SK-N-SH (cell line): ENCODE measurements around the gene BID. TPM values are rescaled to one million over a fixed set of nuclear protein-coding genes. Genes with fewer than 3 reads are reported as not detected.
A peak's percentile ranks its signal among the peaks of the same experiment; 100 is the strongest.

ENCODE experiments used
- CTCF ChIA-PET: fragments of 300-600, 350-600 bp; formaldehyde crosslinking; extraction: SDS; loops from one replicate; lab custom pipeline; 2021; lab: Yijun Ruan, JAX
- POLR2A ChIA-PET: fragments of 350-600 bp; sonication (Branson Sonifier 250); formaldehyde crosslinking; extraction: SDS; loops from one replicate; lab custom pipeline; 2020; ENCODE audit warnings: antibody characterized with exemption, inconsistent platforms; lab: Yijun Ruan, JAX
- DNase-seq: peaks from one replicate; pipeline ENCODE4 v3.0.0; 2012
- H2AFZ ChIP-seq: fragments of 200-600 bp; sonication (generic); 2 replicates; pipeline ENCODE4 v1.8.1; 2016; ENCODE audit warnings: antibody characterized with exemption, mild to moderate bottlenecking, low read depth
- H3F3A ChIP-seq: fragments of 200-600 bp; sonication (generic); replicated peaks from 2 replicates; pipeline ENCODE3; 2016; ENCODE audit warnings: antibody characterized with exemption, mild to moderate bottlenecking; ENCODE audit not compliant: insufficient read depth
- H3K27ac ChIP-seq, 2 experiments: fragments of 200-500 bp in 1 of 2; fragments of 200-600 bp in 1 of 2; sonication (Bioruptor generic) in 1 of 2; sonication (generic), shearing (Covaris generic) in 1 of 2; 2 replicates each; pipeline versions ENCODE4 v1.5.1 to v1.6.1; 2014 to 2016; ENCODE audit warnings: low read depth in 2 of 2, inconsistent platforms in 1 of 2, low read length in 1 of 2, mild to moderate bottlenecking in 1 of 2, mixed read lengths in 1 of 2
- H3K27me3 ChIP-seq: fragments of 200-600 bp; sonication (generic), shearing (Covaris generic); 2 replicates; pipeline ENCODE4 v1.6.1; 2016; ENCODE audit warnings: mixed run types; ENCODE audit not compliant: insufficient read depth
- H3K36me3 ChIP-seq, 2 experiments: fragments of 200-500 bp in 1 of 2; fragments of 200-600 bp in 1 of 2; sonication (Bioruptor generic) in 1 of 2; sonication (generic) in 1 of 2; replicated peaks in 1 of 2; 2 replicates each; pipeline versions ENCODE3 to v1.5.1; 2014 to 2016; ENCODE audit warnings: low read length in 1 of 2, mild to moderate bottlenecking in 1 of 2; ENCODE audit not compliant: insufficient read depth in 2 of 2, control insufficient read depth in 1 of 2
- H3K4me1 ChIP-seq, 2 experiments: fragments of 200-500 bp in 1 of 2; fragments of 200-600 bp in 1 of 2; sonication (Bioruptor generic) in 1 of 2; sonication (generic), shearing (Covaris generic) in 1 of 2; 2 replicates each; pipeline versions ENCODE4 v1.5.1 to v1.6.1; 2014 to 2016; ENCODE audit warnings: low read depth in 1 of 2, low read length in 1 of 2, mixed run types in 1 of 2; ENCODE audit not compliant: insufficient read depth in 2 of 2, control insufficient read depth in 1 of 2
- H3K4me2 ChIP-seq: fragments of 200-600 bp; sonication (generic), shearing (Covaris generic); 2 replicates; pipeline ENCODE4 v1.6.1; 2017; ENCODE audit warnings: mixed run types
- H3K4me3 ChIP-seq, 2 experiments: fragments of 200-500 bp in 1 of 2; fragments of 200-600 bp in 1 of 2; sonication (Bioruptor generic) in 1 of 2; sonication (generic), shearing (Covaris generic) in 1 of 2; 2 replicates each; pipeline versions ENCODE4 v1.5.1 to v1.8.1; 2014 to 2016; ENCODE audit warnings: low read depth in 2 of 2, inconsistent platforms in 1 of 2, low read length in 1 of 2, mild to moderate bottlenecking in 1 of 2, mixed read lengths in 1 of 2, moderate library complexity in 1 of 2
- H3K79me2 ChIP-seq: fragments of 200-600 bp; sonication (generic); 2 replicates; pipeline ENCODE4 v1.8.1; 2017; ENCODE audit warnings: mild to moderate bottlenecking; ENCODE audit not compliant: insufficient read depth
- H3K9ac ChIP-seq: fragments of 200-600 bp; sonication (generic); 2 replicates; pipeline ENCODE4 v1.6.1; 2017; ENCODE audit warnings: mixed run types
- H3K9me2 ChIP-seq: fragments of 200-600 bp; sonication (generic); 2 replicates; pipeline ENCODE4 v1.6.1; 2017; ENCODE audit warnings: mixed run types
- H3K9me3 ChIP-seq: fragments of 200-600 bp; sonication (generic); 2 replicates; pipeline ENCODE4 v1.6.1; 2017; ENCODE audit warnings: mixed run types, mild to moderate bottlenecking, moderate library complexity
- H4K20me1 ChIP-seq: fragments of 200-600 bp; sonication (generic); 2 replicates; pipeline ENCODE4 v1.6.1; 2017; ENCODE audit warnings: mild to moderate bottlenecking, mixed run types; ENCODE audit not compliant: insufficient read depth
- CHD2 ChIP-seq: fragments of 150-350 bp; IDR thresholded peaks from 2 replicates; pipeline ENCODE4 v1.6.1; 2018; ENCODE audit warnings: low read length; ENCODE audit not compliant: partially characterized antibody
- CTCF ChIP-seq: fragments of 200-600 bp; sonication (generic); IDR thresholded peaks from 2 replicates; pipeline ENCODE4 v1.6.1; 2017; ENCODE audit warnings: antibody characterized with exemption, mild to moderate bottlenecking, moderate library complexity
- FOSL2 ChIP-seq: IDR thresholded peaks from 2 replicates; pipeline ENCODE4 v1.4.0; 2012; ENCODE audit warnings: low read depth, mild to moderate bottlenecking, moderate library complexity, borderline replicate concordance
- FOXJ3 ChIP-seq: sonication (generic); formaldehyde crosslinking; IDR thresholded peaks from 2 replicates; pipeline ENCODE4 v1.5.1; 2020; ENCODE audit warnings: mild to moderate bottlenecking, missing genetic modification reagents
- GATA2 ChIP-seq: sonication (generic); formaldehyde crosslinking; IDR thresholded peaks from 2 replicates; pipeline ENCODE4 v1.5.0; 2020; ENCODE audit warnings: mild to moderate bottlenecking, missing genetic modification reagents
- IRF3 ChIP-seq: fragments of 150-350 bp; IDR thresholded peaks from 2 replicates; pipeline ENCODE4 v1.6.1; 2016; ENCODE audit warnings: mild to moderate bottlenecking, low read depth, low read length
- NRF1 ChIP-seq: IDR thresholded peaks from 2 replicates; pipeline ENCODE4 v1.6.1; 2012; ENCODE audit warnings: low read depth, mild to moderate bottlenecking, low read length
- PBX3 ChIP-seq: IDR thresholded peaks from 2 replicates; pipeline ENCODE4; 2012
- RAD21 ChIP-seq: IDR thresholded peaks from 2 replicates; pipeline ENCODE4 v1.6.1; 2012; ENCODE audit warnings: mild to moderate bottlenecking, low read length
- RFX5 ChIP-seq: IDR thresholded peaks from 2 replicates; pipeline ENCODE4 v1.6.1; 2012; ENCODE audit warnings: mild to moderate bottlenecking, improper control_type of control experiment, low read length
- SMC3 ChIP-seq: IDR thresholded peaks from 2 replicates; pipeline ENCODE4 v1.6.1; 2012; ENCODE audit warnings: low read depth, low read length, improper control_type of control experiment
- TAF1 ChIP-seq: IDR thresholded peaks from 2 replicates; pipeline ENCODE4 v1.6.1; 2012; ENCODE audit warnings: low read depth, mild to moderate bottlenecking, low read length, moderate library complexity, borderline replicate concordance
- ZBTB33 ChIP-seq: IDR thresholded peaks from 2 replicates; pipeline ENCODE4 v1.4.0; 2012; ENCODE audit warnings: low read depth, borderline replicate concordance
- WGBS: methylation state at CpG from one replicate; pipeline ENCODE4 v1.1.6; 2017; ENCODE audit warnings: low lambda C conversion rate; 5-methylcytosine and 5-hydroxymethylcytosine counted together
- polyA plus RNA-seq, 3 experiments: library from polyadenylated mRNA; depleted of rRNA; stranded (reverse); fragments of >200 nt; gene quantifications; 2 replicates each; pipeline ENCODE4 v1.2.3, GENCODE V29; 2012

BID gene
- polyA plus RNA-seq, 1 of the 3 experiments (the other 2 are of a cell fraction) = 139 TPM

- no peaks in the 10 kb centered on the region for H3K9me2 ChIP-seq
- peaks cover 0 to 2% of the 10 kb centered on the region in 2 experiments; a peak in 1 of 4 replicates for H3K4me1 ChIP-seq
- no peaks in the 10 kb centered on the region for H4K20me1 ChIP-seq
- H3K9me3 ChIP-seq = no peaks in the 10 kb centered on the region
- POLR2A ChIA-PET = interaction anchor here (1.3 kb wide), 1 partner anchor 32 kb away, joined by 3 read pairs; the partner anchor contains the start of gene BID
- no peak overlapping the region for H3K4me2 ChIP-seq
- no peak overlapping the region for H2AFZ ChIP-seq
- no peaks in the 10 kb centered on the region for H3K27me3 ChIP-seq
- no peak overlapping the region for H3K9ac ChIP-seq
- H3K27ac ChIP-seq = no peak overlapping the region
- peak; percentile 93 for DNase-seq
- peaks cover 0 to 11% of the 10 kb centered on the region in 2 experiments for H3K36me3 ChIP-seq
- H3K4me3 ChIP-seq = no peak overlapping the region
- no peaks in the 10 kb centered on the region for H3K79me2 ChIP-seq
- 80% methylated on average over 5 of the region's 9 CpGs for WGBS
- CTCF ChIA-PET = interaction anchor here (0.5 to 6.0 kb wide), 46 partner anchors 9 to 408 kb away, joined by 3 to 62 read pairs (median 4); partner anchors contain the start of genes BID, PEX26 and USP18
- H3F3A ChIP-seq = no peaks in the 10 kb centered on the region
- TF ChIP-seq NRF1 (no peak), ZBTB33 (no peak), IRF3 (no peak), RFX5 (no peak), FOXJ3 (no peak), FOSL2 (no peak), RAD21 (peak; percentile 86), PBX3 (no peak), CHD2 (no peak), SMC3 (peak; percentile 81), GATA2 (no peak), CTCF (peak; percentile 76), TAF1 (no peak)
These were observed 31.8 kb downstream of the BID start for GRCh38 chr22:17742527-17742902.
